Measurements from ENCODE around the gene ABLIM2. TPM values are rescaled to one million over a fixed set of nuclear protein-coding genes. Genes with fewer than 3 reads are reported as not detected.

The ABLIM2 gene
- total and polyA plus RNA-seq, 2 of the 8 experiments (the other 6 are each of a cell fraction or from before 2014, with no cell fraction given), result 2.8 to 3.0 TPM

GRCh38 chr4:8165374-8165896 is 6.8 kb upstream of the ABLIM2 start:
- H2BK20ac ChIP-seq (ENCODE audit: low read length), result no peak overlapping the region
- no peaks in the 10 kb centered on the region for H3K4me1 ChIP-seq (replicated peaks in 1 of 4; ENCODE audit: control insufficient read depth in 3 of 4, insufficient read depth in 4 of 4, low read length in 3 of 4)
- H4K8ac ChIP-seq (ENCODE audit: extremely low read depth, insufficient read depth, low read length), result no peak overlapping the region; the same call in 1 of the 2 replicates
- CTCF ChIA-PET (ENCODE audit: partially characterized antibody), result interaction anchor here (1.0 to 1.4 kb wide), 2 partner anchors 12 kb away, joined by 3 to 5 read pairs; no protein-coding TSS in a partner anchor
- no peak overlapping the region for H3K4me3 ChIP-seq (ENCODE audit: extremely low read depth in 1 of 4, insufficient read depth in 2 of 4, low read depth in 3 of 4, low read length in 4 of 4)
- no peak overlapping the region for H2BK120ac ChIP-seq (replicated peaks; ENCODE audit: low read depth, low read length)
- H2BK5ac ChIP-seq (ENCODE audit: low read depth, low read length), result no peak overlapping the region
- no peak overlapping the region for H3K4me2 ChIP-seq (ENCODE audit: insufficient read depth in 1 of 2, low read depth in 2 of 2, low read length in 2 of 2)
- H3K79me1 ChIP-seq (ENCODE audit: low read depth, low read length), result no peaks in the 10 kb centered on the region
- DNase-seq (ENCODE audit: low read depth in 1 of 2, low spot score in 2 of 2), result no peak
- POLR2A ChIA-PET (ENCODE audit: partially characterized antibody), result interaction anchor here (0.7 kb wide), 1 partner anchor 17 kb away, joined by 3 read pairs; no protein-coding TSS in a partner anchor
- no peak overlapping the region for H2AK5ac ChIP-seq (ENCODE audit: low read depth, low read length)
- no peaks in the 10 kb centered on the region for H3K79me2 ChIP-seq (ENCODE audit: control insufficient read depth in 1 of 2, insufficient read depth in 2 of 2, low read length in 2 of 2)
- no peak overlapping the region for H3K56ac ChIP-seq (replicated peaks; ENCODE audit: insufficient read length, low read depth, low read length)
- no peak overlapping the region for H3K27ac ChIP-seq (ENCODE audit: low read depth, low read length)
- peaks cover 0 to 5% of the 10 kb centered on the region in 2 experiments for H4K20me1 ChIP-seq (replicated peaks in 1 of 2; ENCODE audit: control insufficient read depth in 1 of 2, insufficient read depth in 2 of 2, low read length in 2 of 2)
- H2BK12ac ChIP-seq (ENCODE audit: low read depth, low read length), result no peak overlapping the region
- H2AFZ ChIP-seq (ENCODE audit: low read length), result no peak overlapping the region
- H2BK15ac ChIP-seq (ENCODE audit: low read length), result no peak overlapping the region
- peaks cover 11% of the 10 kb centered on the region; the same call in 1 of the 2 replicates for H3K23me2 ChIP-seq (ENCODE audit: low read depth, low read length)
- no peak overlapping the region for H3K4ac ChIP-seq (replicated peaks; ENCODE audit: insufficient read length, low read depth, low read length)
- FAIRE-seq, result no peak
- no peak overlapping the region for H3K9ac ChIP-seq (replicated peaks in 1 of 4; ENCODE audit: extremely low read depth in 1 of 4, low read depth in 3 of 4, low read length in 3 of 4)
- no peak overlapping the region for H4K5ac ChIP-seq (ENCODE audit: insufficient read length, low read depth, low read length)
- H4K91ac ChIP-seq (replicated peaks; ENCODE audit: insufficient read length, low read length), result no peak overlapping the region
- H3K36me3 ChIP-seq (ENCODE audit: control insufficient read depth in 2 of 4, insufficient read depth in 4 of 4, low read length in 3 of 4), result no peaks in the 10 kb centered on the region
- no peak overlapping the region for H3K23ac ChIP-seq (ENCODE audit: insufficient read length)
- TF ChIP-seq, protein P1, sequence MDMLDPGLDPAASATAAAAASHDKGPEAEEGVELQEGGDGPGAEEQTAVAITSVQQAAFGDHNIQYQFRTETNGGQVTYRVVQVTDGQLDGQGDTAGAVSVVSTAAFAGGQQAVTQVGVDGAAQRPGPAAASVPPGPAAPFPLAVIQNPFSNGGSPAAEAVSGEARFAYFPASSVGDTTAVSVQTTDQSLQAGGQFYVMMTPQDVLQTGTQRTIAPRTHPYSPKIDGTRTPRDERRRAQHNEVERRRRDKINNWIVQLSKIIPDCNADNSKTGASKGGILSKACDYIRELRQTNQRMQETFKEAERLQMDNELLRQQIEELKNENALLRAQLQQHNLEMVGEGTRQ (IDR thresholded peaks at IDR 0.05; ENCODE audit: low read length), result no peak
- TF ChIP-seq SIN3A (conservative IDR thresholded peaks at IDR 0.05 in 1 of 2, IDR thresholded peaks at IDR 0.05 in 1 of 2; ENCODE audit: low read depth in 1 of 2, low read length in 2 of 2), result no peak
- peak; percentile 3 to 31; a peak in 2 of 4 replicates for TF ChIP-seq RAD21 (IDR thresholded peaks at IDR 0.05 in 1 of 2, conservative IDR thresholded peaks at IDR 0.05 in 1 of 2; ENCODE audit: low read depth in 2 of 2, low read length in 2 of 2)
- no peak for TF ChIP-seq KDM1A (IDR thresholded peaks at IDR 0.05; ENCODE audit: borderline replicate concordance, low read length)
- no peak overlapping the region for H3K18ac ChIP-seq (ENCODE audit: extremely low read depth, low read length)
- H3K14ac ChIP-seq (ENCODE audit: insufficient read length), result no peak overlapping the region
- H3K27me3 ChIP-seq (replicated peaks in 1 of 4; ENCODE audit: control insufficient read depth in 3 of 4, extremely low read depth in 1 of 4, insufficient read depth in 3 of 4, low read length in 3 of 4), result peaks cover 0 to 4% (median under 1%) of the 10 kb centered on the region in 4 experiments; a peak in 3 of 7 replicates
- peaks cover 9 to 13% of the 10 kb centered on the region in 2 experiments for H3K9me3 ChIP-seq (ENCODE audit: insufficient read depth in 2 of 2, low read depth in 1 of 2, low read length in 1 of 2)
- WGBS, 2 experiments (ENCODE audit: extremely low coverage in 1 of 2, insufficient coverage in 1 of 2, insufficient read length in 1 of 2, insufficient replicate concordance in 2 of 2, low coverage in 1 of 2, low lambda C conversion rate in 2 of 2, missing lambda C conversion rate in 1 of 2), result 84% methylated on average over 6 of the region's 6 CpGs; no CpG with 5 or more reads in 1 of the 2 experiments

Measured in H1 (cell line).